IPS DF 6.9 (cell line): ENCODE results near the gene DDR1.

Experiments
- DNase-seq: peaks from one replicate; pipeline ENCODE4 v3.0.0-alpha.2; 2013; ENCODE audit warnings: low read depth, low spot score
- H3K27ac ChIP-seq: one replicate; pipeline ENCODE4 v1.5.1; 2013; ENCODE audit warnings: low read length, control low read depth
- H3K27me3 ChIP-seq: 2 replicates; pipeline ENCODE4 v1.6.1; 2013; ENCODE audit warnings: mild to moderate bottlenecking, low read length; ENCODE audit not compliant: control insufficient read depth, insufficient read depth
- H3K36me3 ChIP-seq: 2 replicates; pipeline ENCODE4 v1.6.1; 2013; ENCODE audit warnings: low read length; ENCODE audit not compliant: control insufficient read depth, insufficient read depth
- H3K4me1 ChIP-seq: 2 replicates; pipeline ENCODE4 v1.6.1; 2013; ENCODE audit warnings: low read length; ENCODE audit not compliant: control insufficient read depth, insufficient read depth
- H3K4me3 ChIP-seq: 2 replicates; pipeline ENCODE4 v1.5.1; 2013; ENCODE audit warnings: mild to moderate bottlenecking, low read length
- H3K9me3 ChIP-seq: 2 replicates; pipeline ENCODE4 v1.6.1; 2013; ENCODE audit warnings: low read length, inconsistent platforms; ENCODE audit not compliant: control insufficient read depth, insufficient read depth
- WGBS: extraction: QIAGEN DNeasy Blood & Tissue Kit; methylation state at CpG from one replicate; pipeline ENCODE4 v1.1.7; 2013; ENCODE audit warnings: mixed read lengths, missing lambda C conversion rate; ENCODE audit not compliant: insufficient read length, insufficient coverage; 5-methylcytosine and 5-hydroxymethylcytosine counted together

The DDR1 gene

GRCh38 chr6:30883685-30884520, at the start of gene DDR1:
TSS of gene DDR1 (plus strand) at chr6:30884519. CDS start at chr6:30888730, 4,211 bp downstream.
- WGBS: no CpG with 5 or more reads among the region's 62 CpGs
- H3K27me3 ChIP-seq: no peaks in the 10 kb centered on the region
- 0 out of 2 replicates have a peak, but pooled peaks cover under 1% of the 10 kb centered on the region for H3K36me3 ChIP-seq
- no peak for DNase-seq
- H3K4me3 ChIP-seq: peak within 1 kb of the TSS; percentile 73
- H3K9me3 ChIP-seq: no peaks in the 10 kb centered on the region
- H3K27ac ChIP-seq: no peak within 1 kb of the TSS
- peaks cover 20% of the 10 kb centered on the region for H3K4me1 ChIP-seq

- Histone ChIP-seq H3K4me3 (no peak overlapping the region), H3K9me3 (no peaks in the 10 kb centered on the region), H3K27ac (no peak overlapping the region), H3K4me1 (peaks cover 1% of the 10 kb centered on the region; the same call in 1 of the 2 replicates), H3K36me3 (peaks cover 9% of the 10 kb centered on the region; the same call in 1 of the 2 replicates), H3K27me3 (no peaks in the 10 kb centered on the region)
- no peak for DNase-seq
- WGBS: no CpG with 5 or more reads among the region's 4 CpGs
Observed at GRCh38 chr6:30834646-30835045, 49.7 kb upstream of the DDR1 start.

- no peak overlapping the region for H3K27ac ChIP-seq
- H3K9me3 ChIP-seq: no peaks in the 10 kb centered on the region
- no peaks in the 10 kb centered on the region for H3K27me3 ChIP-seq
- no peak overlapping the region for H3K4me3 ChIP-seq
- H3K4me1 ChIP-seq: peaks cover 1% of the 10 kb centered on the region; the same call in 1 of the 2 replicates
- WGBS: no CpG with 5 or more reads among the region's 3 CpGs
- peaks cover 13% of the 10 kb centered on the region; the same call in 1 of the 2 replicates for H3K36me3 ChIP-seq
- no peak for DNase-seq
Observed at GRCh38 chr6:30835576-30835975, 48.7 kb upstream of the DDR1 start.

- no peaks in the 10 kb centered on the region for H3K27me3 ChIP-seq
- no peaks in the 10 kb centered on the region for H3K9me3 ChIP-seq
- WGBS: no CpG with 5 or more reads among the region's 1 CpG
- H3K27ac ChIP-seq: no peak overlapping the region
- DNase-seq: no peak
- peaks cover 13% of the 10 kb centered on the region; the same call in 1 of the 2 replicates for H3K36me3 ChIP-seq
- H3K4me3 ChIP-seq: no peak overlapping the region
- peaks cover 1% of the 10 kb centered on the region; the same call in 1 of the 2 replicates for H3K4me1 ChIP-seq
Observed at GRCh38 chr6:30836431-30836866, 47.9 kb upstream of the DDR1 start.

GRCh38 chr6:30836957-30837356, 47.4 kb upstream of the DDR1 start:
- Histone ChIP-seq H3K36me3 (peaks cover 13% of the 10 kb centered on the region; the same call in 1 of the 2 replicates), H3K4me1 (peaks cover 1% of the 10 kb centered on the region; the same call in 1 of the 2 replicates), H3K4me3 (no peak overlapping the region), H3K27ac (no peak overlapping the region), H3K27me3 (no peaks in the 10 kb centered on the region), H3K9me3 (no peaks in the 10 kb centered on the region)
- no CpG with 5 or more reads among the region's 3 CpGs for WGBS
- DNase-seq: no peak

GRCh38 chr6:30837432-30837831, 46.9 kb upstream of the DDR1 start:
- 100% methylated on average over 2 of the region's 6 CpGs for WGBS
- Histone ChIP-seq H3K4me3 (no peak overlapping the region), H3K27ac (no peak overlapping the region), H3K27me3 (no peaks in the 10 kb centered on the region), H3K36me3 (peaks cover 13% of the 10 kb centered on the region; the same call in 1 of the 2 replicates), H3K9me3 (no peaks in the 10 kb centered on the region), H3K4me1 (peaks cover 1% of the 10 kb centered on the region; the same call in 1 of the 2 replicates)
- DNase-seq: no peak

- no peaks in the 10 kb centered on the region for H3K9me3 ChIP-seq
- no peak overlapping the region for H3K4me3 ChIP-seq
- no CpG with 5 or more reads among the region's 1 CpG for WGBS
- no peaks in the 10 kb centered on the region for H3K27me3 ChIP-seq
- peaks cover 13% of the 10 kb centered on the region; the same call in 1 of the 2 replicates for H3K36me3 ChIP-seq
- peaks cover 1% of the 10 kb centered on the region; the same call in 1 of the 2 replicates for H3K4me1 ChIP-seq
- no peak for DNase-seq
- no peak overlapping the region for H3K27ac ChIP-seq
Observed at GRCh38 chr6:30837870-30838269, 46.4 kb upstream of the DDR1 start.

GRCh38 chr6:30839671-30840070, 44.6 kb upstream of the DDR1 start:
- Histone ChIP-seq H3K27ac (no peak overlapping the region), H3K4me1 (peaks cover 8% of the 10 kb centered on the region), H3K36me3 (peaks cover 19% of the 10 kb centered on the region; the same call in 1 of the 2 replicates), H3K9me3 (no peaks in the 10 kb centered on the region), H3K4me3 (no peak overlapping the region), H3K27me3 (no peaks in the 10 kb centered on the region)
- WGBS: no CpG with 5 or more reads among the region's 2 CpGs
- no peak for DNase-seq

- WGBS: no CpG with 5 or more reads among the region's 9 CpGs
- Histone ChIP-seq H3K36me3 (peaks cover 19% of the 10 kb centered on the region; the same call in 1 of the 2 replicates), H3K27ac (no peak overlapping the region), H3K9me3 (no peaks in the 10 kb centered on the region), H3K4me1 (peaks cover 8% of the 10 kb centered on the region), H3K4me3 (no peak overlapping the region), H3K27me3 (no peaks in the 10 kb centered on the region)
- no peak for DNase-seq
Observed at GRCh38 chr6:30840084-30840934, 44.0 kb upstream of the DDR1 start.
